HG02938 (cell line): ENCODE results near the gene COPS7B.
"Not testable (repeated sequence)": the region's sequence is repeated elsewhere in the genome, so short reads cannot be mapped to it uniquely, and the experiment has no call there.

Source experiments
- ATAC-seq: cut with Tn5 transposase; IDR thresholded peaks from one replicate; pipeline ENCODE4 v1.9.1; 2021; ENCODE audit warnings: mild to moderate bottlenecking, moderate library complexity; ENCODE audit not compliant: unreplicated experiment

The COPS7B gene

DNA sequence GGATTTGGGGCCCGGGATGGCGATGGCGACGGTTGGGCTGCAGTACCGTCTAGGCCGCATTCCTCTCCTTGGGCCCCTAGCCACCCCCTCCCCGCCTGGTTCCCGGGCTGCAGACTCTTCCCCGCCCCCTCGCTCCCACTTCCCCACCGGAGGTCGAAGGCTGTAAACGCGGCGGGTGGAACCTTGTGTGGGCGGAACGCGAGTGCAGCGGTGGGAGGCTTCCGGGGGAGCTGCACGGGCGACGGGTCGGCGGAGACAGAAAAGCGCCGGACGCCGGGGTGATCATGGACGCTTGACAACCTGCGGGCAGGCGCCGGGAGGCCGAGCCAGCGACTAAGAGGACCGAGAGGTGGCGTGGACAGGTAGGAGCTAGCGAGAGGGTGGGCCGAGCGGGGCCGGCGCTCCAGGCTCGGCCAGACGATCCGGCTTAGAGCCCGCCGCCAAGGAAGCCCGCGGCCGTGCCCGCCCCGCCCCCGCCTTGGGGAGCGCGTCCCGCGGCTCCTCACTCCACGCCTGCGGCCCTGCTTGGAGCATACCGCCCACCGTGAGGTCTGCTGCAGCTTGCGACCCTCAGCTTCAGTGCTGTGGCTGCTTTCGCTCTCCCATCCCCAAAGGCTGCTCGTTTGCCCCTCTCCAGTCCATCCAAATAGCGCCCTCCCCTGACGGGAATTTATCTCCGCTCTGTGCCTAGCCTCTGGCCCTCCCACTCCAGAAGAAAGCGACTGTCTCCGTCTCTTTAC is at the start of gene COPS7B:
TSS of gene COPS7B (plus strand) at position 269 of the 740 bp plus-strand sequence. CDS start 2,126 bp downstream, outside the sequence.
- peak; percentile 52 for ATAC-seq

DNA sequence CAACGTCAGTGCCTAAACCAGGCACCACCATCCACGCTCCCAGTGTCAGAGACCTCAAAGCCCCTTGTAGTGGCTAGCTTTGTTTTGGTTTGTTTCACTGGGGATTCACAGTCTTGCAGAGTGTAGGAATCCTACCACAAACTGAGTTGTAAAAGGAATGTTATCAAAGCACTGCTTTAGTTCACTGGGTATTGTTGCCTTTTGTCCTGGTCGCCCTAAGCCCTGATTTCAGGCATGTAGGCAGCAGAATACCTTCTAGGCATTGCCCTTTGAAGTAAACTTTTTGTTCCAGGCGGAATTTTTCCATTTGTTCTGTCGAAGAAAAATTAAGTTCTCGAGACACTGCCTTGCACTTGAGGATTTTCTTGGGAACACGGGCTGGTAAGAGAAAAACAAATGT is 48.5 kb upstream of the COPS7B start:
- no peak for ATAC-seq

GRCh38 chr2:231743376-231744116 is 42.7 kb upstream of the COPS7B start:
- no peak for ATAC-seq

GRCh38 chr2:231745303-231746038 is 40.8 kb upstream of the COPS7B start:
- no peak for ATAC-seq

DNA sequence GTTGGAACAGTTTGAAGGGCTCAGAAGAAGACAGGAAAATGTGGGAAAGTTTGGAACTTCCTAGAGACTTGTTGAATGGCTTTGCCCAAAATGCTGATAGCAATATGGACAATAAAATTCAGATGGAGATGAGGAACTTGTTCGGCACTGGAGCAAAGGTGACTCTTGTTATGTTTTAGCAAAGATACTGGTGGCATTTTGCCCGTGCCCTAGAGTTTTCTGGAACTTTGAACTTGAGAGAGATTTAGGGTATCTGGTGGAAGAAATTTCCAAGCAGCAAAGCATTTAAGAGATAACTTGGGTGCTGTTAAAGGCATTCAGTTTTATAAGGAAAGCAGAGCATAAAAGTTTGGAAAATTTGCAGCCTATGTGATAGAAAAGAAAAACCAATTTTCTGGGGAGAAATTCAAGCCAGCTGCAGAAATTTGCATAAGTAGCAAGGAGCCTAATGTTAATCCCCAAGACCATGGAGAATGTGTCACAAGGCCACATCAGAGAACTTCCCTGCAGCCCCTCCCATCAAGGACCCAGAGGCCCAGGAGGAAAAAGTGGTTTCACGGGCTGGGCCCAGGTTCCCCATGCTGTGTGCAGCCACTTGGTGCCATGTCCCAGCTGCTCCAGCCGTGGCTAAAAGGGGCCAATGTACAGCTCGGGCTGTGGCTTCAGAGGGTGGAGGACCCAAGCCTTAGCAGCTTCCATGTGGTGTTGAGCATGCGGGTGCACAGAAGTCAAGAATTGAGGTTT is 37.9 kb upstream of the COPS7B start:
- ATAC-seq = not testable (repeated sequence)

- not testable (repeated sequence) for ATAC-seq
Observed at GRCh38 chr2:231749016-231749415, 37.2 kb upstream of the COPS7B start.

- no peak for ATAC-seq
Observed at GRCh38 chr2:231751042-231751815, 35.0 kb upstream of the COPS7B start.

DNA sequence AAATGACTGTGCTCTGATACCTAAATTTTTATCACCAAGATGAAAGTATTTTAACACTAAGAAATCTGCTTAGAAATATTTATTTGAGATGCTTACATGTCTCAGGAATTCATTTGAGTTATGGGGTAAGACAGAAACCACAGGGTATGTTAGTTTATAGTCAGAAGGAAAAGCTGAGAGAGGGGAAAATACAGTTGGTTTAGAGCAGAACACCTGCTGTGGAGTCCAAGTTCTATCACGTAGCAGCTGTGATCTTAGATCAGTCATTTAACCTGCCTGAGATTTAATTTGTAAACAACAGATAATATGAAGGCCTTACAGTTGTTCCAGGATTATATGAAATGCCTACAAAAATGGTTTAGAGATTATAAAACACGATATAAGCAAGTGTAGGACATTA is 34.2 kb upstream of the COPS7B start:
- no peak for ATAC-seq

- ATAC-seq = no peak
Observed at GRCh38 chr2:231761735-231762134, 24.5 kb upstream of the COPS7B start.

- no peak for ATAC-seq
Observed at GRCh38 chr2:231764124-231764523, 22.1 kb upstream of the COPS7B start.

GRCh38 chr2:231764760-231765159 is 21.5 kb upstream of the COPS7B start:
- ATAC-seq = no peak

- no peak for ATAC-seq
Observed at GRCh38 chr2:231765496-231765929, 20.7 kb upstream of the COPS7B start.

DNA sequence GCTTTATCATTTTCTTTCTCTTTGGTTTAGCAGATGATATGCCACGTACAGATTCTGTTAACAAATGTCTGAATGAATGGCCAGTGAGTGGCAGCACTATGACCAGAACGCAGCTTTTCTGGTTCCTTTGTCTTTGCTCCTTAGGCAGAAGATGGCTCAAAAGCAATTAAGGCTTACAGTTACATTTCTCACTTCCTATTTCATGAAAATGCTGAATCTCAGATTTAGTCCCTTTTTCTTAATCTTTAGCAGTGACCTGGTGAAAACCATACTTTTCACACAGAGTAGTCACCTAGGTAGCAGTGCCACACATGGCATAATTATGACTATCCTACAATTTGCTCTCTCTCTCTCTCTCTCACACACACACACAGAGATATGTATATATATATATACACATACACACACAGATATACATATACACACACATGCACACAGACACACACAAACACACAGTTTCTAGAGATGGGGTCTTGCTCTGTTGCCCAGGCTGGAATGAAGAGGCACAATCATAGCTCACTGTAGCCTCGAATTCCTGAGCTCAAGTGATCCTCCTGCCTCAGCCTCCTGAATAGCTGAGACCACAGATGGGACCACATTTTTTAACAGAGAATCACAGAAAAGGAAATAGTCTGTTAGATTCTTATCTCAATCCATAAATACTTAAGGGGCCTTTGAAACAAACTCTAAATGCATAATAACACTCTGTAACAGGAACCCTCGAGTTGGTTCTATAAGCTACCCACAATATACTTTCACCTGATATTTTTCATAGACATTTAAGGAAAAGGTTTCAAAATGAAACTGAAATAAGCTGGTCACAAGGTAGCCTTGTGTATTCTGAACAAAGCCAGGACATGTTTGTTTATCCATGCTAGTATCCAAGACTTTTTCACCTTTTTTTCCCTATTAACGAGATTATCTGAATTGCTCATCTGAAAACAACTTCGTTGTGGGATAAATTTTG is 16.8 kb upstream of the COPS7B start:
- ATAC-seq = peak; percentile 55

DNA sequence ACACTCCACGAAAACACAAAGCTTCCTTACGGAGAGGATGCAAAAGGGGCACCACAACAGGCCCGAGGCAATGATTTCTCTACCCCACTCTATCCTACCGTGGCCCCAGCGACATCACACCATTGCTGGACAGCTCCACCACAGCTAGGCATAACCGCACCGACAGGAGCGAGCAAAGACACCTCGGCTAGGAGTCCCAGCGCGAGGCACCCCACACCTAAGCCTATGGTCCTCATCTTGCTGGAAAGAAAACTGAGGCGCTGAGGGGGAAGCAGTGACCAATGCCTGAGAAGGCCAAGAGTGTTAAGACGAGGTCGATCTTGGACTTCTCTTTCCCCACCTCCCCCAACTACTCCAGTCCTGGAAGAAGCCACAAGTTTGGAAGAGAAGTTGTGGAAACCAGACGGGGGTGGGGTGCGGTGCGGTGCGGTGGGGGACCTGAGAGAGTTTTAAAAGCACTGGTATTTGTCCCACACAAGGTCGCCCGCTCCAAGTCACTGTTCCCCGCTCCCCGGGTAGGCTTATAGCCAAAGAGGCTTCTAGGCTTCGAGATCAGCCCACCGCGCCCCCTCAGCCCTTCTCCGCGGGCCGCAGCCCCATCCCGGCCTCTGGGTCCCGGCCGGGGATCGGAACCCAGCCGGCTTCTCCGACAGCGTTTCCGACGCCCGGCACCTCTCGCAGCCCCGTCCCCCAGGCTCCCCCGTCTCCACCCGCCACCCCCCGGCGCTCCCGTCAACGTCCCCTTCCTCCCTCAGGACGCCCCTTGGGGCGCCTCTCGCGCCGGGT is 5.9 kb upstream of the COPS7B start:
- ATAC-seq = peak; percentile 14

GRCh38 chr2:231780909-231781797 is 5.1 kb upstream of the COPS7B start, which contains the start of gene PDE6D:
Gene PDE6D, minus strand, starts transcription at chr2:231781282. Its CDS starts 168 bp downstream, at chr2:231781114.
- ATAC-seq = peak; percentile 88

- no peak for ATAC-seq
Observed at GRCh38 chr2:231781798-231782726, 4.2 kb upstream of the COPS7B start.
